Testis (tissue), 2 donors: ENCODE measurements around the gene FXYD3.

Source experiments
- CTCF ChIP-seq, 3 experiments: fragments of 450-650 bp in 2 of 3; fragments of 200-600 bp in 1 of 3; sonication (generic) in 1 of 3; IDR thresholded peaks; one replicate each; pipeline ENCODE4 v1.5.1; 2016 to 2019; ENCODE audit warnings: antibody characterized with exemption in 3 of 3, mild to moderate bottlenecking in 2 of 3, moderate library complexity in 1 of 3
- POLR2A ChIP-seq: fragments of 450-650 bp; IDR thresholded peaks from one replicate; pipeline ENCODE4 v1.6.1; 2017; ENCODE audit warnings: antibody characterized with exemption, mild to moderate bottlenecking, moderate library complexity

GRCh38 chr19:35162471-35163326 is 47.1 kb downstream of the FXYD3 start:
- TF ChIP-seq CTCF (IDR thresholded peaks at IDR 0.05) (no peak), POLR2A (no peak)
